ES-I3 (cell line): Measurements from ENCODE around the gene LRRC4C.

Experiments
- H3K36me3 ChIP-seq: 2 replicates; pipeline ENCODE4 v1.6.1; 2013; ENCODE audit warnings: mild to moderate bottlenecking, low read length, control low read depth, moderate library complexity; ENCODE audit not compliant: insufficient read depth
- H3K4me1 ChIP-seq: 2 replicates; pipeline ENCODE4 v1.6.1; 2013; ENCODE audit warnings: mild to moderate bottlenecking, control low read depth, low read length; ENCODE audit not compliant: insufficient read depth
- H3K9ac ChIP-seq: 2 replicates; pipeline ENCODE4 v1.6.1; 2013; ENCODE audit warnings: low read depth, mild to moderate bottlenecking, low read length, moderate library complexity
- H3K9me3 ChIP-seq: 2 replicates; pipeline ENCODE4 v1.6.1; 2013; ENCODE audit warnings: mild to moderate bottlenecking, low read length, moderate library complexity; ENCODE audit not compliant: control insufficient read depth, insufficient read depth

Gene LRRC4C

GRCh38 chr11:40340911-40341310, 1118.5 kb downstream of the LRRC4C start:
- Histone ChIP-seq H3K36me3 (no peaks in the 10 kb centered on the region), H3K4me1 (peaks cover 5% of the 10 kb centered on the region; the same call in 1 of the 2 replicates), H3K9me3 (no peaks in the 10 kb centered on the region), H3K9ac (no peak overlapping the region)

GRCh38 chr11:40338739-40339138, 1120.7 kb downstream of the LRRC4C start:
- Histone ChIP-seq H3K36me3 (no peaks in the 10 kb centered on the region), H3K4me1 (peaks cover 5% of the 10 kb centered on the region; the same call in 1 of the 2 replicates), H3K9me3 (no peaks in the 10 kb centered on the region), H3K9ac (no peak overlapping the region)

- no peaks in the 10 kb centered on the region for H3K36me3 ChIP-seq
- H3K4me1 ChIP-seq = peaks cover 5% of the 10 kb centered on the region; the same call in 1 of the 2 replicates
- no peaks in the 10 kb centered on the region for H3K9me3 ChIP-seq
- no peak overlapping the region for H3K9ac ChIP-seq
Observed at GRCh38 chr11:40338062-40338461, 1121.4 kb downstream of the LRRC4C start.

- no peaks in the 10 kb centered on the region for H3K36me3 ChIP-seq
Observed at GRCh38 chr11:40337118-40337517, 1122.3 kb downstream of the LRRC4C start.

GRCh38 chr11:40328890-40329614, 1130.4 kb downstream of the LRRC4C start:
- no peaks in the 10 kb centered on the region for H3K9me3 ChIP-seq
- no peak overlapping the region for H3K9ac ChIP-seq
- H3K4me1 ChIP-seq = 0 out of 2 replicates have a peak, but pooled peaks cover 3% of the 10 kb centered on the region
- H3K36me3 ChIP-seq = no peaks in the 10 kb centered on the region

More at GRCh38 chr11:40337118-40337517, 1122.3 kb downstream of the LRRC4C start:
- Histone ChIP-seq H3K4me1 (peaks cover 5% of the 10 kb centered on the region; the same call in 1 of the 2 replicates), H3K9me3 (no peaks in the 10 kb centered on the region), H3K9ac (no peak overlapping the region)

- no peaks in the 10 kb centered on the region for H3K36me3 ChIP-seq
- no peak overlapping the region for H3K9ac ChIP-seq
- H3K9me3 ChIP-seq = no peaks in the 10 kb centered on the region
- H3K4me1 ChIP-seq = no peaks in the 10 kb centered on the region
Observed at GRCh38 chr11:40323241-40323640, 1136.2 kb downstream of the LRRC4C start.

GRCh38 chr11:40321537-40321936, 1137.9 kb downstream of the LRRC4C start:
- H3K9ac ChIP-seq = no peak overlapping the region
- H3K9me3 ChIP-seq = no peaks in the 10 kb centered on the region
- H3K36me3 ChIP-seq = no peaks in the 10 kb centered on the region
- no peaks in the 10 kb centered on the region for H3K4me1 ChIP-seq

- Histone ChIP-seq H3K4me1 (no peaks in the 10 kb centered on the region), H3K9ac (no peak overlapping the region), H3K36me3 (no peaks in the 10 kb centered on the region), H3K9me3 (no peaks in the 10 kb centered on the region)
Observed at GRCh38 chr11:40316171-40316570, 1143.3 kb downstream of the LRRC4C start.

GRCh38 chr11:40315122-40315521, 1144.3 kb downstream of the LRRC4C start:
- Histone ChIP-seq H3K9ac (no peak overlapping the region), H3K36me3 (no peaks in the 10 kb centered on the region), H3K4me1 (no peaks in the 10 kb centered on the region), H3K9me3 (no peaks in the 10 kb centered on the region)

- Histone ChIP-seq H3K9me3 (no peaks in the 10 kb centered on the region), H3K4me1 (no peaks in the 10 kb centered on the region), H3K9ac (no peak overlapping the region), H3K36me3 (no peaks in the 10 kb centered on the region)
Observed at GRCh38 chr11:40314327-40314726, 1145.1 kb downstream of the LRRC4C start.

GRCh38 chr11:40306938-40307548, 1152.4 kb downstream of the LRRC4C start:
- Histone ChIP-seq H3K9me3 (no peaks in the 10 kb centered on the region), H3K36me3 (no peaks in the 10 kb centered on the region), H3K9ac (no peak overlapping the region), H3K4me1 (no peaks in the 10 kb centered on the region)

GRCh38 chr11:40302669-40303068, 1156.8 kb downstream of the LRRC4C start:
- H3K9ac ChIP-seq = no peak overlapping the region
- no peaks in the 10 kb centered on the region for H3K4me1 ChIP-seq

GRCh38 chr11:40295466-40295865, 1164.0 kb downstream of the LRRC4C start:
- no peak overlapping the region for H3K9ac ChIP-seq
- H3K36me3 ChIP-seq = no peaks in the 10 kb centered on the region
- H3K4me1 ChIP-seq = no peaks in the 10 kb centered on the region
- no peaks in the 10 kb centered on the region for H3K9me3 ChIP-seq

More at GRCh38 chr11:40302669-40303068, 1156.8 kb downstream of the LRRC4C start:
- no peaks in the 10 kb centered on the region for H3K36me3 ChIP-seq
- no peaks in the 10 kb centered on the region for H3K9me3 ChIP-seq

GRCh38 chr11:40294741-40295140, 1164.7 kb downstream of the LRRC4C start:
- H3K36me3 ChIP-seq = no peaks in the 10 kb centered on the region
- 0 out of 2 replicates have a peak, but pooled peaks cover 2% of the 10 kb centered on the region for H3K4me1 ChIP-seq
- H3K9ac ChIP-seq = no peak overlapping the region
- no peaks in the 10 kb centered on the region for H3K9me3 ChIP-seq

- Histone ChIP-seq H3K9me3 (no peaks in the 10 kb centered on the region), H3K36me3 (no peaks in the 10 kb centered on the region), H3K4me1 (0 out of 2 replicates have a peak, but pooled peaks cover 4% of the 10 kb centered on the region), H3K9ac (no peak overlapping the region; the same call in 1 of the 2 replicates)
Observed at GRCh38 chr11:40294349-40294735, 1165.1 kb downstream of the LRRC4C start.
